A549 (cell line): ENCODE measurements around the gene C9orf152. TPM values are rescaled to one million over a fixed set of nuclear protein-coding genes. Genes with fewer than 3 reads are reported as not detected.
"Not testable (repeated sequence)": the region's sequence is repeated elsewhere in the genome, so short reads cannot be mapped to it uniquely, and the experiment has no call there.

Experiments used
- ATAC-seq, 2 experiments: fragments of 200-7000 bp in 1 of 2; fragments of >200 bp in 1 of 2; cut with Nextera tagmentation in 1 of 2; cut with Tn5 transposase in 1 of 2; 3 replicates each; pipeline versions ENCODE4 v1.8.0 to v1.9.1; 2018 to 2020; ENCODE audit warnings: mild to moderate bottlenecking in 1 of 2, moderate library complexity in 1 of 2
- CTCF ChIA-PET: fragments of 300-600 bp; sonication (Branson Sonifier 250); formaldehyde crosslinking; extraction: SDS; loops from one replicate; lab custom pipeline; 2021; ENCODE audit warnings: antibody characterized with exemption, inconsistent platforms; lab: Yijun Ruan, JAX
- POLR2A ChIA-PET: fragments of 350-600 bp; formaldehyde crosslinking; extraction: SDS; loops from one replicate; lab custom pipeline; 2021; ENCODE audit warnings: antibody characterized with exemption, inconsistent platforms; lab: Yijun Ruan, JAX
- DNase-seq, 2 experiments: peaks; one replicate each; pipeline versions ENCODE4 v3.0.0 to v3.0.0-alpha.2; 2011 to 2016; ENCODE audit warnings: low read depth in 1 of 2, low spot score in 1 of 2
- FAIRE-seq: peaks from 2 replicates; lab custom pipeline; 2011; peaks lifted over from hg19 to GRCh38; lab: Jason Lieb, UNC
- H3K27ac ChIP-seq, 2 experiments: fragments of >200 bp; sonication (Bioruptor Twin); formaldehyde crosslinking; 3 replicates each; pipeline ENCODE4 v1.5.1; 2016 to 2017
- H3K4me1 ChIP-seq: fragments of >200 bp; sonication (Bioruptor Twin); formaldehyde crosslinking; 3 replicates; pipeline ENCODE4 v1.6.1; 2016
- H3K4me2 ChIP-seq: fragments of >200 bp; sonication (Bioruptor Twin); formaldehyde crosslinking; 3 replicates; pipeline ENCODE4 v1.6.1; 2016
- H3K4me3 ChIP-seq: fragments of >200 bp; sonication (Bioruptor Twin); formaldehyde crosslinking; 3 replicates; pipeline ENCODE4 v1.5.1; 2016
- H3K9me3 ChIP-seq: fragments of >200 bp; sonication (Bioruptor Twin); formaldehyde crosslinking; 3 replicates; pipeline ENCODE4 v1.6.1; 2016
- ATOH8 ChIP-seq: fragments of 250-450 bp; sonication (Bioruptor Pico); IDR thresholded peaks from 2 replicates; pipeline ENCODE4 v1.5.0; 2020; ENCODE audit warnings: low read depth, mild to moderate bottlenecking, moderate library complexity
- BHLHE40 ChIP-seq: IDR thresholded peaks from 2 replicates; pipeline ENCODE4 v1.6.1; 2012; ENCODE audit warnings: low read depth, low read length, inconsistent platforms
- CBX2 ChIP-seq: fragments of 200-600 bp; sonication (generic); IDR thresholded peaks from 2 replicates; pipeline ENCODE4 v1.6.1; 2016; ENCODE audit warnings: low read depth, mild to moderate bottlenecking, borderline replicate concordance
- CTCF ChIP-seq: fragments of >200 bp; sonication (Bioruptor Twin); formaldehyde crosslinking; IDR thresholded peaks from 3 replicates; pipeline ENCODE4 v1.5.1; 2016
- HDAC2 ChIP-seq: fragments of 200-600 bp; sonication (generic); IDR thresholded peaks from 2 replicates; pipeline ENCODE4 v1.6.1; 2016
- JUN ChIP-seq, 2 experiments: fragments of >200 bp; sonication (Bioruptor Twin); formaldehyde crosslinking; IDR thresholded peaks; 2 replicates in 1 of 2; 3 replicates in 1 of 2; pipeline ENCODE4 v1.6.1; 2016 to 2017
- MAZ ChIP-seq: fragments of 150-350 bp; IDR thresholded peaks from 2 replicates; pipeline ENCODE4 v1.6.1; 2014; ENCODE audit warnings: antibody characterized with exemption, low read depth, low read length, borderline replicate concordance
- NFE2L2 ChIP-seq: fragments of 150-350 bp; conservative IDR thresholded peaks from 2 replicates; pipeline ENCODE4 v1.6.1; 2014; ENCODE audit warnings: low read length
- NR3C1 ChIP-seq: fragments of >200 bp; sonication (Bioruptor Twin); formaldehyde crosslinking; IDR thresholded peaks from 3 replicates; pipeline ENCODE4 v1.6.1; 2017
- PBX3 ChIP-seq: IDR thresholded peaks from 2 replicates; pipeline ENCODE4 v1.6.1; 2012
- PHF8 ChIP-seq: fragments of 200-600 bp; sonication (generic); IDR thresholded peaks from 2 replicates; pipeline ENCODE4 v1.6.1; 2016; ENCODE audit warnings: low read depth, mild to moderate bottlenecking, antibody characterized with exemption, moderate library complexity, borderline replicate concordance
- POLR2A ChIP-seq: IDR thresholded peaks from 2 replicates; pipeline ENCODE4 v1.6.1; 2012; ENCODE audit warnings: mild to moderate bottlenecking, low read length
- RAD21 ChIP-seq, 2 experiments: fragments of >200 bp in 1 of 2; sonication (Bioruptor Twin) in 1 of 2; formaldehyde crosslinking in 1 of 2; IDR thresholded peaks in 1 of 2; conservative IDR thresholded peaks in 1 of 2; 2 replicates in 1 of 2; 3 replicates in 1 of 2; pipeline ENCODE4 v1.6.1; 2012 to 2018; ENCODE audit warnings: inconsistent platforms in 1 of 2
- RARB ChIP-seq: fragments of 250-450 bp; sonication (Bioruptor Pico); IDR thresholded peaks from 2 replicates; pipeline ENCODE4 v1.8.0; 2021; ENCODE audit warnings: mild to moderate bottlenecking, moderate library complexity
- RCOR1 ChIP-seq: fragments of 150-350 bp; IDR thresholded peaks from 2 replicates; pipeline ENCODE4 v1.6.1; 2014; ENCODE audit warnings: antibody characterized with exemption, low read length, low read depth
- SMC3 ChIP-seq: fragments of >200 bp; sonication (Bioruptor Twin); formaldehyde crosslinking; IDR thresholded peaks from 3 replicates; pipeline ENCODE4 v1.6.1; 2018; ENCODE audit warnings: inconsistent platforms
- SREBF2 ChIP-seq: fragments of 450-650 bp; IDR thresholded peaks from 2 replicates; pipeline ENCODE4 v1.6.1; 2014; ENCODE audit warnings: mild to moderate bottlenecking, moderate library complexity
- ZC3H11A ChIP-seq: fragments of 450-650 bp; IDR thresholded peaks from 2 replicates; pipeline ENCODE4 v1.6.1; 2014; ENCODE audit warnings: antibody characterized with exemption, mild to moderate bottlenecking
- ZSCAN20 ChIP-seq: fragments of 250-450 bp; sonication (Bioruptor Pico); IDR thresholded peaks from 2 replicates; pipeline ENCODE4 v1.8.0; 2022; ENCODE audit warnings: mild to moderate bottlenecking, moderate library complexity
- WGBS: methylation state at CpG from one replicate; pipeline ENCODE4 v1.1.6; 2017; ENCODE audit errors: missing lambda C conversion rate; 5-methylcytosine and 5-hydroxymethylcytosine counted together
- polyA plus RNA-seq, 4 experiments: library from polyadenylated mRNA; depleted of rRNA in 3 of 4; stranded (reverse); fragments of >200 nt; fragmentation: RNase III in 1 of 4; extraction: RNeasy Plus Mini Kit Qiagen cat#74134 plus additional on column Dnase treatment in 1 of 4; gene quantifications; 2 replicates in 3 of 4; 3 replicates in 1 of 4; pipeline ENCODE4 v1.2.3, GENCODE V29; 2011 to 2017

C9orf152 gene
- polyA plus RNA-seq, 2 of the 4 experiments (the other 2 are of a cell fraction), result 0.10 to 0.79 TPM

- H3K4me3 ChIP-seq, result no peak overlapping the region
- no peak overlapping the region; a peak in 1 of 6 replicates for H3K27ac ChIP-seq
- 80% methylated on average over 2 of the region's 2 CpGs for WGBS
- peaks cover 4% of the 10 kb centered on the region; the same call in 2 of the 3 replicates for H3K9me3 ChIP-seq
- ChIA-PET POLR2A (no interaction called here), CTCF (interaction anchor here (3.5 kb wide), 1 partner anchor 19 kb away, joined by 9 read pairs; no protein-coding TSS in a partner anchor)
- no peak for ATAC-seq
- peaks cover 11% of the 10 kb centered on the region; the same call in 2 of the 3 replicates for H3K4me1 ChIP-seq
- H3K4me2 ChIP-seq, result no peak overlapping the region
- no peak for TF ChIP-seq HDAC2
- no peak for TF ChIP-seq BHLHE40
- TF ChIP-seq RCOR1, result no peak
- no peak for TF ChIP-seq NR3C1
- TF ChIP-seq MAZ, result no peak
- no peak for TF ChIP-seq RARB
- no peak for TF ChIP-seq PHF8
- TF ChIP-seq PBX3, result no peak
- TF ChIP-seq SMC3, result no peak
- no peak for TF ChIP-seq ZSCAN20 (CRISPR knock-in tag)
- no peak for TF ChIP-seq NFE2L2
- no peak for TF ChIP-seq POLR2A
- TF ChIP-seq, all 56 proteins: peak for 0
- DNase-seq (no peak), FAIRE-seq (no peak)
Observed at GRCh38 chr9:110199643-110200042, 8.3 kb downstream of the C9orf152 start.

GRCh38 chr9:110198357-110198756, 9.6 kb downstream of the C9orf152 start:
- Histone ChIP-seq H3K9me3 (peaks cover 4% of the 10 kb centered on the region; the same call in 2 of the 3 replicates), H3K27ac (no peak overlapping the region), H3K4me1 (peaks cover 24% of the 10 kb centered on the region), H3K4me3 (no peak overlapping the region), H3K4me2 (no peak overlapping the region)
- ATAC-seq, result no peak
- FAIRE-seq, result no peak
- CTCF ChIA-PET, result interaction anchor here (0.6 to 1.8 kb wide), 5 partner anchors 8 to 428 kb away, joined by 3 to 10 read pairs (median 3); no protein-coding TSS in a partner anchor
- TF ChIP-seq SREBF2 (peak; percentile 16; the same call in 1 of the 2 replicates), NR3C1 (no peak), CTCF (no peak)
- WGBS, result 84% methylated on average over 12 of the region's 12 CpGs
- DNase-seq, result no peak
- POLR2A ChIA-PET, result no interaction called here

GRCh38 chr9:110197330-110198187, 10.4 kb downstream of the C9orf152 start:
- peaks cover 4% of the 10 kb centered on the region; the same call in 2 of the 3 replicates for H3K9me3 ChIP-seq
- POLR2A ChIA-PET, result no interaction called here
- no peak overlapping the region for H3K4me3 ChIP-seq
- FAIRE-seq (no peak), ATAC-seq (peak; percentile 31 to 45; a peak in 3 of 6 replicates), DNase-seq (peak in 1 of 2 experiments; percentile 21)
- TF ChIP-seq CTCF (0 out of 3 replicates have a peak, but pooled peaks have one; percentile 14), JUN (IDR thresholded peaks at IDR 0.05) (no peak), CBX2 (no peak), ATOH8 (no peak), ZC3H11A (no peak), RAD21 (conservative IDR thresholded peaks at IDR 0.05 in 1 of 2, IDR thresholded peaks at IDR 0.05 in 1 of 2) (0 out of 5 replicates have a peak, but pooled peaks of 1 of the 2 experiments have one; percentile 24)
- CTCF ChIA-PET, result interaction anchor here (0.6 to 1.8 kb wide), 5 partner anchors 14 to 425 kb away, joined by 3 to 10 read pairs (median 4); no protein-coding TSS in a partner anchor
- H3K4me1 ChIP-seq, result peaks cover 32% of the 10 kb centered on the region
- no peak overlapping the region for H3K4me2 ChIP-seq
- 78% methylated on average over 11 of the region's 11 CpGs for WGBS
- H3K27ac ChIP-seq, result no peak overlapping the region; a peak in 1 of 6 replicates

- CTCF ChIA-PET, result interaction anchor here (1.0 to 17.3 kb wide), 6 partner anchors 9 to 427 kb away, joined by 3 to 196 read pairs (median 4); no protein-coding TSS in a partner anchor
- H3K9me3 ChIP-seq, H3K4me2 ChIP-seq, DNase-seq, H3K4me3 ChIP-seq, FAIRE-seq, ATAC-seq, POLR2A ChIA-PET: not testable (repeated sequence)
- Histone ChIP-seq H3K4me1 (peaks cover 37% of the 10 kb centered on the region), H3K27ac (peak overlapping the region in 1 of 2 experiments; percentile 71; a peak in 2 of 6 replicates)
- 72% methylated on average over 16 of the region's 16 CpGs for WGBS
Observed at GRCh38 chr9:110196084-110196499, 11.9 kb downstream of the C9orf152 start.
